ENCODE measurements around the gene GSTK1.

DNA sequence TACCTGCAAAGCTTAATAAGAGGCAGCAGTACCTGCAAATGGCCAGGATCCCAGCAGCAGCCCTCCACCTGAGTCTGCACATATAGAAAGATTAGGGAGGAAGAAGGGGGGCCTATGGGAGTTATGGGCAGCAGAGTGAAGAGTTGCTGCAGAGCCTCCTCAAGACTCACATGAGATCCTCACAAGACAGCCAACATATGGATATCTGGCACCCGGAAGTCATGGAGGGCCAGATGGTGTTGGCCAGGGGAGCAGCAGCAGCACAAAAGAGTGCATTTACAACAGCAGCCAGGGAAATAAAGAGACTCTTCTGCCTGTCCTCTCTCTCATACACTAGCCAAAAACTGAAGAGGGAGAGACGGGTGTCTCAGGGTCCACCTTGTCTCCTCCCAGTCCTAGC lies 45.4 kb upstream of the GSTK1 start:
- no peak for TF ChIP-seq POLR2A (IDR thresholded peaks at IDR 0.05)
- TF ChIP-seq, protein P1, sequence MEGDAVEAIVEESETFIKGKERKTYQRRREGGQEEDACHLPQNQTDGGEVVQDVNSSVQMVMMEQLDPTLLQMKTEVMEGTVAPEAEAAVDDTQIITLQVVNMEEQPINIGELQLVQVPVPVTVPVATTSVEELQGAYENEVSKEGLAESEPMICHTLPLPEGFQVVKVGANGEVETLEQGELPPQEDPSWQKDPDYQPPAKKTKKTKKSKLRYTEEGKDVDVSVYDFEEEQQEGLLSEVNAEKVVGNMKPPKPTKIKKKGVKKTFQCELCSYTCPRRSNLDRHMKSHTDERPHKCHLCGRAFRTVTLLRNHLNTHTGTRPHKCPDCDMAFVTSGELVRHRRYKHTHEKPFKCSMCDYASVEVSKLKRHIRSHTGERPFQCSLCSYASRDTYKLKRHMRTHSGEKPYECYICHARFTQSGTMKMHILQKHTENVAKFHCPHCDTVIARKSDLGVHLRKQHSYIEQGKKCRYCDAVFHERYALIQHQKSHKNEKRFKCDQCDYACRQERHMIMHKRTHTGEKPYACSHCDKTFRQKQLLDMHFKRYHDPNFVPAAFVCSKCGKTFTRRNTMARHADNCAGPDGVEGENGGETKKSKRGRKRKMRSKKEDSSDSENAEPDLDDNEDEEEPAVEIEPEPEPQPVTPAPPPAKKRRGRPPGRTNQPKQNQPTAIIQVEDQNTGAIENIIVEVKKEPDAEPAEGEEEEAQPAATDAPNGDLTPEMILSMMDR (IDR thresholded peaks at IDR 0.05), result no peak
